Hematopoietic multipotent progenitor cell treated with erythropoietin and hydrocortisone succinate and interleukin-3 and kit ligand, for 8 days (in vitro differentiated cells): Measurements from ENCODE around the gene RPL36.

Experiments used
- DNase-seq: peaks from one replicate; pipeline ENCODE4 v3.0.0-alpha.2; 2015

Gene RPL36

DNA sequence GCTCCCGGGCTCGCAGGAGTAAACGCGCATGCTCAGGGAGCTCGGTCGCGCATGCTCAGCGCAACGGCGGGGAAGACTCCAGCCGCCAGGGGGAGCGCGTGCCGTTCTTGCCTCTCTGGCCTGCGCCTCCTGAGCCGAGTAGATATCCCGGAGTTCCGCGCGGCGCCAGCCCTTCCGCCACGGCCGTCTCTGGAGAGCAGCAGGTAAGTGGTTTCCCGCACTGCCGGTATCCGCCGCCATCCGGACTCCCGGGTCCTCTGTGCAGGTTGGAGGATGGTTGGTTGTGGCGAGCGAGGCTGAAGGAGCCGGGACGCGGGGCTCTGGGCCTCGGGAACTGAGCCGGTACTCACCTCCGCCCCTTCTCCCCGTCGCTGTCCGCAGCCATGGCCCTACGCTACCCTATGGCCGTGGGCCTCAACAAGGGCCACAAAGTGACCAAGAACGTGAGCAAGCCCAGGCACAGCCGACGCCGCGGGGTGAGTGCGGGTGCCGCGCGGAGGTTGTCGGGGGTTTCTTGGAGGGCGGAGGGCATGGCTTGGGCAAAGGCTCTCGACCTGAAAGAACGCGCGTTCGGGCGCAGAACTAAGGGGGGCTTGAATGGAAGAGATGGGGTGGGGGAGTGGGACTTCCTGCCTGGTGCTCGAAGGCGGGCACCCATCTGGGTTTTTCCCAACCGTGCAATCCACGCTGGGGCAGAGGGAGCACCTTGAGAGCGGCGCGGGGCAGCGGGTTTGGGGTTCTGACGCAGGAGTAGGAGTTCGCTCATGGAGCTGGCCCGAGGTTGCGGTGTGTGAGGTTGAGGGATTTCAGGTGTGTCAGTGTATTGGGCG is at the start of gene RPL36:
Gene RPL36, plus strand, starts transcription at position 171 of the 830 bp plus-strand sequence. Its CDS starts 213 bp downstream, at position 384.
- peak; percentile 96 for DNase-seq

DNA sequence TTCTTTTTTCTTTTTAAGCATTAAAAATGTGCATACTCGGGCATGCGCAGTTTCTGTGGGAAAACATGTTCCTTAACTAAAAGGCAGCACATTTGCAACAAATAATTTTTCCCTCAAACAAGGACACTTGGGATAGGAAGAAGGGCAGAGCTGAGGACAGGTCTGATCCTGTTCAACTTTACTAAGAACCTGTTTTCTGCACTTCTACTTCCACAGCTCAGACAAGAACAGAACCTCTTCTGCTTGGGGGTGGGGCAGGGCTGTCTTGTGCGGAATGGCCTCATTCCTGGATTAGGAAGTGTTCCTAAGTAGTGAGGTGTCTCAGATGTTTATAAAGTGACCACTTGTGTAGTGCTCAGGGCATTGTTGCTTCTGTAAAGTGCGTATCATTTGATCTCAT is 48.9 kb upstream of the RPL36 start:
- no peak for DNase-seq

DNA sequence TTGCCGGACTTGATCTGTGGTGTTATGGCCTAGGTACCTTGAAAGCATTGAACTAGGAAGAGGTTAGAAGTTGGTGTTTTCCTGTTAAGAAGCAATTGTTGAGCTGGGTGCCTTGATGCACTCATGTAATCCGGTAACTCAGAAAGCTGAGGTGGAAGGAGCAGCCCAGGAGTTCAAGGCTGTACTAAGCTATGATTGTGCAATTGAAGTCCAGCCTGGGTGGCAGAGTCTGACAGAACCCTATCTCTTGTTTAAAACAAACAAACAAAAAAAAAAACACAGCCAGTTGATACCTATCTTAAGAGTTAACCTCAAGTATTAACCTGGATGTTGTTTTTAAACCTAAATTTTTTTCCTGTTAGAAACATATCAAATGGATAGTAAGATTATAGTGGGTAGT is 47.9 kb upstream of the RPL36 start:
- DNase-seq = no peak

DNA sequence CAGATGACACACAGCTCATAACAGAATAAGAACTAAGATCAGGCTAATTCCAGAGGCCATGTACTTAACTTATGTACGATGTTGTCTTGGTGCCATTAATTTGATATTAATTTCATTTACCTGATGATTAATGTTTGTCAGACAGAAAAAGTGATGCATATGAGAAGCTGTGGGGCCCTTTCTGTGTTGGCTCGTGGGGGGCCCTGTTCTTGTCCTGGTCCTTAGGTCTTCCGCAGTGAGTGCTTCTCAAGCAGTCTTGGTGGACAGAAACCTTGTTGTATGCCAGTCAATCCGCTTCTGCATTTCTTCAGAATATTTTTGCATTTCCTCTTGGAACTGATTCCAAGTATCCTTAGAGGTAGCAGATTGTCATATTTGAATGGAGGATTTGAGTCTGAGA is 47.0 kb upstream of the RPL36 start:
- DNase-seq = no peak

DNA sequence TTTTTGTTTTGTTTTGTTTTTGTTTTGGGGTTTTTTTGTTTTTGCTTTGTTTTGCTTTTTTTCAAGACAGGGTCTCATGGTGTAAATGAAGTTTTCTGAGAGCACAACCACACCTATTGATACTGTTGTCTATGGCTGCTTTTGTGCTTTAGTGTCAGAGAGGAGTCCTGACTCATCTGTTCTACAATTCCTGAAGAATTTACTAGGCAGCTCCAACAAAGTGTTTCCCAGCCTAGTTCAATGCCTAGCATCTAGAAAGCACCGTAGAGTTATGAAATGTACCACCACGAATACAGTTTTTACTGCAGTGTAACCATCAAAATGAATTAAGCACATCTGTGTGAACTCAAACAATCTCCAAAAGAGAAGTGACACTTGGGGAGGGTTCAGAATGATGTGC is 46.1 kb upstream of the RPL36 start:
- DNase-seq = no peak

DNA sequence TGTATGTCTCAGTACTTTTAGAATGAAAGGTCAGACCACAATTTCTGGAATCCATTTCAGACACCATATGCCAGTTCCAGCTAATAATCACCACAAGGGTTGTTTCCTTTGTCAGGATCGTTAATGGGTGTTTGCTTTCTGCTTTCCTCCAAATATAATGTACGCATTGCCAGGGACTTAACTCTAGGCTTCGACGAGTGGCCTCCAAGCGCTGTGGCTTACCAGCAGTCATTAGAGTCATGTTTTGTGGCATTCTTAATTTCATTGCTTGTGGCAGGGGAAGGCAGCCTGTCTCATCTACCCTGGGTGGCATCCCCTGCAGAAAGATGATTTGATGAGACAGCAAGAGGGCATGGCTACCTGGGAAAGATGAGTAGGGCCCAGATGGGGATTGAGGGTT is 44.7 kb upstream of the RPL36 start:
- no peak for DNase-seq

DNA sequence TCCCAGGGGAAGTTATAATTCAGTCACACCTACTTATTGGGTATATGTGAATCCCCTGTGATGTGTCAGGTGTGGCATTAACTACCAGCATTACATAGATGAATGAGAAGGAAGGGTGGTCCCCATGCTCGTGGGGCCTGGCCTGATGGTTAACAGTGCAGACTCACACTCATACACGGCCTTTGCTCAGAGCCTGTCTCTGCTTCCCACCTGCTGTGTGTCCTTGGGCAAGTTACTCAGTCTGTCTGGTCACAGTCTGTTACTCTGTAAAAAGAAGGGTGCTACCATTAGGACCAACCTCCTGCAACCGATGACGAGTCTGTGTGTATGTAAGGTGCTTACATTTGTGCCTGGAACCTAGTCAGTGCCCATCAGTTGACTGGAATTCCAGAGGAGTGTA is 43.4 kb upstream of the RPL36 start:
- no peak for DNase-seq

DNA sequence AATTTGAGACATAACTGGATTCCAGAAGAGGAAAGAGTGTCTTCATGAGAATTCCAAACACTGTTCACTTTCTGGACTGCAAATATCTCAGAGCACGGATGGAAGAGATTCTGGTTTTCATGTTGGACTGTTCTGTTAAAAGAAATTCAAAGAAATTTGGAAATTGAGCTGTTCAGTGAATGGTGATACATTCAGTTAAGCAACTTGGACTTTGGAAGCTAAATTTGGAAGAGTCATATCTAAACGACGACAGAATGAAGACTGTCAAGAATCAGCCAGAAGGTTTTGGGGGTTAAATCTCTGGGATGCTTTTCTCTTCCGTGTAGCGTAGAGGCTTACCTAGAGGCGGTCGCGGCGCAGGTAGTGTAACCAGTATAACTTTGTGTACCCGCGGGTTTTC is 41.6 kb upstream of the RPL36 start:
- no peak for DNase-seq

DNA sequence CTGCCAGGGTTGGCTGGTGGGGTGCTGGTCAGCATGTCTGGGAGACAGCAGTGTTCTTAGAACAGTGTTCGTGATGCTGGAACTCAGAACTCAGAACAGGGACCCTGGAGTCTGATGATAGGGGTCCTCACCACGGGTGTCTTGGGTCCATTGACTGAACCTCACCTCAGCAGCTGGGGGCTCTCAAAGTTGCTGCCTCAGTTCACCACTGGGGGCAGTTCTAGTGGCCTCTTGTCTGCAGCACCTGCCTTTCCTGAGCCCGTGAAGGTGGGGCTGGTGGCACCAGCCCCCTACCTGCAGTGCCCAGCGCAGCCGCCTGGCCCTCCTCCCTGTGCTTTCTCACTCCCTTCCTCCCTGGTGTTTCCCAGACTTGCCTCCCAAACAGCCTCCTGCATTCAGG is 38.7 kb upstream of the RPL36 start:
- DNase-seq = no peak

DNA sequence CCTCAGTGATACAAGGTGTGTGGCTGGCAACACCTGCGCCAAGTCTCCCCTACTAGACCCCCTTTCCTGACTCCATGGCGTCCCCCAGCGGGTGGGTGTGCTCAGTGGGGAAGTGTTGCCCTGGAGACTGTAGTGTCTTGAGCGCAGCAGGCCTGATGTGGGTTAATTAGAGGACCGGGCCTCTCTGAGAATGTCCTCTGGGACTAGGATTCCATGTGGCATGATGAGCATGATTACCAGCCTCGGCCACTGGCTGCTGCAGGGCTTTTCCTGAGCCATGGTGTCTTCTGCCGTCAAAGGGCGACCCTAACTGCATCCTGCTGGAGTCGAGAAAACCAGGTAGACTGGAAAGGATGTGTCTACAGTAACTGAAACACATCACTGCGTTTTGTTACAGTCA is 37.8 kb upstream of the RPL36 start:
- DNase-seq = no peak

DNA sequence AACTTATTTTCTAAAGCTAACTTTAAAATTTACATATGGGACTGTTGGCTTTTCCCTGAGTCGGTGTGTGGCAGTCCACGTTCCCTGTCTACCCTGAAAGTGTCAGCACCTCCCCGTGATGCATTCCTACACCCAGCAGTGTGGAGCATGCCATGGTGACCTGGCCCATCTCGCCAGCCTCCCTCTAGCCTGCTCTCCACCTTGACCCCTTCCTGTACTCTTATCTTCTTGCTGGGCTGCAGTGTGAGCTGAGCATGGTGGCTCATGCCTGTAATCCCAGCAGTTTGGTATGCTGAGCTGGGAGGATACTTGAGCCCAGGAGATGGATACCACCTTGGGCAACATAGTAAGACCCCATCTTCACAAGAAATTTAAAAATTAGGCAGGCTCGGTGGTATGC is 35.2 kb upstream of the RPL36 start:
- DNase-seq = no peak

DNA sequence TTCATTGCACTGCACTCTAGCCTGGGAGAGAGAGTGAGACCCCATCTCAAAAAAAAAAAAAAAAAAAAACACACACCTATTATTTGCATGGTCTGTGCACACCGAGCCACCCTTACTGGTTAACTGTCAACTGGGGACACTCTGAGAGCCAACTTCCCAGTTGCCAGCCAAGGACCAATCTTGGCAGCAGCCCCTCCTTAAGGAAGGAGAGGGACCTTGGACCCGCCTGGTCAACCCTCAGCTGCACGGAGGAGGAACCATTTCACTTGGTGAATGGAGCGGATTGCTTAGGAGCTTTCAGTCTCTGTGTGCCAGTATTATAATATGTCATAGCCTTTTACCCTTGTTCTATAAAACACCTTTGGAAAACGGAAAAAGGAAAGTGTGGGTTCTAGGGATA is 34.7 kb upstream of the RPL36 start:
- DNase-seq = no peak

DNA sequence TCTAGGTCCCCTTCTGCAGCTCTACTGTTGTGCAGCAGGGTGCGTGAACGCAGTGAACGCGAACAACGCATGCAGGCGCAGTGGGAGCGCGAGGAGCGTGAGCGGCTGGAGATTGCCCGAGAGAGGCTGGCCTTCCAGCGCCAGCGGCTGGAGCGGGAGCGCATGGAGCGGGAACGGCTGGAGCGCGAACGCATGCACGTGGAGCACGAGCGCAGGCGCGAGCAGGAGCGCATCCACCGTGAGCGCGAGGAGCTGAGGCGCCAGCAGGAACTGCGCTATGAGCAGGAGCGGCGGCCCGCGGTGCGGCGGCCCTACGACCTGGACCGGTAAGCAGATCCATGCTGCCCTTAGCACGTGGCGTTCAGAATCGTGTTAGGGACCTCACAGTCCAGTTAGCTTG is 28.6 kb upstream of the RPL36 start:
- no peak for DNase-seq

DNA sequence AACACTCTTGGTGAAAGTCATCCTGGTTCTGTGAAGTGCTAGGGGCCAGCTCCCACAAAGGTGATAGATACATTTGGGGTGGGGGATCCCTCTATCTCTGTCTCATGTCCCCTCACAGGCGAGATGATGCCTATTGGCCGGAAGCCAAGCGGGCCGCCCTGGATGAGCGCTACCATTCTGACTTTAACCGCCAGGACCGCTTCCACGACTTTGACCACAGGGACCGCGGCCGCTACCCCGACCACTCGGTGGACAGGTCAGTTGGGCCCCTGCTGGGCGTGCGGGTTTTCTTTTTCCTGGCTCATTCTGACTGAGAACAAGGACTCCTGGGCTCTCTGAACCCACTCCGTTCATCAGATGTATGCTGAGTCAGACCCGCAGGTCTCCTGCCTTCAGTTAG is 26.2 kb upstream of the RPL36 start:
- DNase-seq = no peak

DNA sequence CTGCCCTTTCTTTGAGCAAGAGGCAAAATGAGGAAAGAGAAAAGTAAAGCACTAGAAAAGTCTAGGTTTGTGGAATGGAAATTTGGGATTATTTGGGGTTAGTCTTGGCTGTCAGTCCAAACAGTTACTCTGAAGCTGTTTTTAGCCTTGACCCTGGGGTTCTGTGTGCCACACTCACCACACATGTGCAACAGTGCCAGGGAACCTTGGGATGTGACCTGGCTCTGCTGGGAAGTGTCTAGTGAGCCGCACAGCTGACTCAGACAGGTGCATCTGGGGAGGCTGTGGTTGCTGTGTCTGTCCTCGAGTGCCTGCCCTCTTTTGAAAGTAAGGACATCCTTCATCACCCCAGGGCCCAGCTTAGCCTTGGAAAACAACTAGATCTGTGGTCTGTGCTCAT is 25.6 kb upstream of the RPL36 start:
- DNase-seq = no peak

DNA sequence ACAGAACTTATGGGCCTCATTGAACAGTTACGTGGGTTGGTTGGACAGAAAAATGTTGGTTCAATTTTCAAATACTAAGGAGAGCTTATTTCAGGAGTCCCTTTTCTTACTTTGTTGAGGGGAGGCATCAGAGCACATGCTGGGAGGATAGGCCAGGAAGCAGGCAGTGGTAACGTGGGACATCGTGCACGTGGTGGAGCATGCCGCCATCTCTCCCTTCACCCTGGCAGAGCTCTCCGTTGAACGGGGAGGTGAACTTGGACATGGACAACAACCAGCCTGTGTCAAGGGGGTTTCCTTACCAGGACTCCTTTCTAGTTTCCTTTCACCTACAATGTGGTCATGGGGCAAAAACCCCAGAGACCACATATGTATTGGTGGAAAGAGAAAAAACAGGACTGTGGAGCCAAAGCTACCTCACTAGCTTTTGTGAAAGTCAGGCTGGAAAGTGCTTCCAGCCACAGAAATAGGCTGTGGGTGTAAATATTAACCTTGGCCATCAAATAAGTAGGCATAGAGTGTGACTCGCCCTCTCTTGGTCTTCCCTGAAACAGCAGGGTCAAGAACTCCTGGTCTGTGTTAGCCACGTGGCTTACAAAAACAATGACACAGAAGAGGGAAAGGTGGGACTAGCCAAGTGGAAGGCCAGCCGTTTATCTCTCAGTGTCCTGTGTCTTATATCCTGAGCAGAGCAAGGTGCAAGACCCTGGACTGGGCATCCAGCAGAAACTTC is 24.1 kb upstream of the RPL36 start:
- no peak for DNase-seq

DNA sequence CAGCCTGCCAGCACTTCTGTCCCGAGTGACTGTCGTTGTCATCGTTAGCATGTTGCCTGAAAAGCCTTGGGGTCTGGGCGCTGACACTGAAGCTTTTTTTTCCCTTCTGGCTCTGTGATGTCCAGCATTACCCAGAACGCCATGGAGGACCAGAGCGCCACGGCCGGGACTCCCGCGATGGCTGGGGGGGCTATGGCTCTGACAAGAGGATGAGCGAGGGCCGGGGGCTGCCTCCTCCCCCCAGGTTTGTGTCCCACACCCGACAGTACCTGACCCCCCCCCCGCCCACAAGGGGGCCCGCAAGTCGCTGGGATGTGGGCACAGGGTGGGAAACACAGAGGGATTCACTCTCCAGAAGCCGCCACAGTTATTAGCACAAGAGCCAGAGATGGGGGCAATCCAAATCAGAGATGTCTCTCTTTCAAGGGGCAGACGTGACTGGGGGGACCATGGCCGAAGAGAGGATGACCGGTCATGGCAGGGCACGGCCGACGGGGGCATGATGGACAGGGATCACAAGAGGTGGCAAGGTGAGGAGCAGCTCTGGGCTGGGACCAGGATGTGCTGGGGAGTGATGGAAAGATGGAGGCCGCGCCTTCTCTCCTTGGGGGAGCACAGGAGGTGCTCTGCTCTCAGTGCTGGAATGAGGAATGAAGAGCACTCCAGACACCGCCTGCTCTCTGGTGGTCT is 23.0 kb upstream of the RPL36 start:
- no peak for DNase-seq

DNA sequence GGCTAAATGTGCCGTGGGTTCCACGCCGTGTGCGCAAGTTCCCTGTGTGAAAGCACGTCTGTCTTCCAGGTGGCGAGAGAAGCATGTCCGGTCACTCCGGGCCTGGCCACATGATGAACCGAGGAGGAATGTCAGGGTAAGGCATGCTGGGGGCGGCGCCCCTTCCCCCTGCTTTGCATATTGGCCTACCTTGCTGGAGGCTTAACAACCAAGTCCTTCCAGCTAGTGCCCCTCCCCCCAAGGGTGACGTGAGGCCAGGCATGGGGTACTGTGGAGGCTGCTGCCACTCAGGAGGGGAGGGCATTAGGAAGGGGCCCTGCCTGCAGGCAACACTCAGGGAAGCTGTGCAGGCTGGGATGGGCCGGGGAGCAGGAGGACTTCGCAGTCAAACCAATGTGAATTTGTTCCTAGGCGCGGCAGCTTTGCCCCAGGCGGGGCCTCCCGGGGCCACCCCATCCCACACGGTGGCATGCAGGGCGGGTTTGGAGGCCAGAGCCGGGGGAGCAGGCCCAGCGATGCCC is 22.3 kb upstream of the RPL36 start:
- no peak for DNase-seq

DNA sequence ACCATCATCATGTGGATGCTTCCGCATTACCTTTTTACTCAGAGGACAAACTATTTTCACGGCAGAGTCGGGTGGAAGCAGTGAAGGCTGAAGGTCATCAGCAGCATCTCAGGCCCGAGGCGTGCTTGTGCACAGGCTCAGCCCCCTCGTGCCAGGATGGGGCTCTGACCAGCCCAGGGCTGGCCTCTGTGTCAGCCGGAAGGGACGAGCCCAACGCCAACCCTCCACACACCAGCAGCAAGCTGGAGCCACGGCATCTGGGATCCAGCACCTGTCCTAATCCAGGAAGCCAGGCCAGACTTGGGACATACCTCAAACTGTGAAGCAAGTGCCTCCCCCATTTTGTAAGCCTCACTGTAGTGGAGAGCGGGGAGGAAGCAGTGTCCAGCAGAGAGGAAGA is 20.9 kb upstream of the RPL36 start:
- DNase-seq = no peak

DNA sequence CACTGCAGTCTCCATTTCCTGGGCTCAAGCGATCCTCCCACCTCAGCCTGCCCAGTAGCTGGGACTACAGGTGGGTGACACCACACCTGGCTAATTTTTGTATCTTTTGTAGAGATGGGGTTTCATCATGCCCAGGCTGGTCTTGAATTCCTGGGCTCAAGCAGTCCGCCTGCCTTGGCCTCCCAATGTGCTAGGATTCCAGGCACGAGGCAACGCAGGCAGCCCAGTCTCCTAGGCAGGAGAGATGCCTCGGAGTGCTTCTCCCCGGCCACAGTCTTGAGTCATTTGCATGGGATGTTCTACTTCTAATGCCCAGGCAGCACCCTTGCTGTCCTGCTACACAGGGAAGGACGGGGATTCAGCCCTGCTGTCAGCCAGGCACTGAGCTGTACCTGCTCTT is 18.5 kb upstream of the RPL36 start:
- no peak for DNase-seq

DNA sequence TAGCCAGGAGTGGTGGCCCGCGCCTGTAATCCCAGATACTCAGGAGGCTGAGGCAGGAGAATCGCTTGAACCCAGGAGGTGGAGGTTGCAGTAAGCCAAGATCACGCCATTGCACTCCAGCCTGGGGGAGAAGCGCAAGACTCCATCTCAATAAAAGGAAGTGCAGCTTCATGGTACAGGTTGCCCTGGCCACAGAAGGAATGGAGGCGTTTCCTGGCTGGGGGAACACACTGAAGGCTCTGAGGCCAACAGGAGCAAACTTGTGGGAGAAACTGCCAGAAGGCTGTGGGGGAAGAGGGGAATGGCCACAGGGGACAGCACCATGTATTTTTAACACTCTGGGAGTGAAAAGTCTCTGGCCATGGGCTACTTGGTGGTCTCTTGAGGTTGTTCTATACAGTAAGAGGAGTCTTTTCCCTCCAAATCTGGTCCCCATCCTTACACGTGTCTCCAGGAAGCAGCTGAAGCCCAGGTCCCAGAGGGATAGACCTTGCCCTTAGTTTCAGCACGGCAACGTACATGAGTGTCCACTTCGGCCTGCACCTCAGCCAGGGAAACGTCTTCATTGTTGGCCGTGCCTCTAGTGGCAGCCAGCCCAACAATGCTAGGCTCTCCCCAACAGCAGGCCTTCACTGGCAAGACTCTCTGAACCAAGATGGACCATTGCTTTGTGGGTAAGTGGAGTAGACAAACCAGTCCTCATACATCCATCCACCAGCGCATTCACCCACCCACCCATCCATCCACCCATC is 17.2 kb upstream of the RPL36 start:
- no peak for DNase-seq

DNA sequence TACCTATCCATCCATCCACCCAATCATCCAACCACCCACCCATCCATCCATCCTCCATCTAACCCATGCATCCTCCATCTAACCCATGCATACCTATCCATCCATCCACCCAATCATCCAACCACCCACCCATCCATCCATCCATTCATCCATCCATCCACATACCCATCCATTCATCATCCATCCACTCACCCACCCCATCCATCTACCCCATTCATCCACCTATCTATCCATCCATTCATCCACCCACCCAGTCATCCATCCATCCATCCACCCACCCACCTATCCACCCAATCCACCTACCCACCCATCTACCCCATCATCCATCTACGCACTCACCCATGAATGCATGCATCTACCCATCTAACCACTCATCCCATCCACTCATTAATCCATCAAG is 16.3 kb upstream of the RPL36 start:
- no peak for DNase-seq

DNA sequence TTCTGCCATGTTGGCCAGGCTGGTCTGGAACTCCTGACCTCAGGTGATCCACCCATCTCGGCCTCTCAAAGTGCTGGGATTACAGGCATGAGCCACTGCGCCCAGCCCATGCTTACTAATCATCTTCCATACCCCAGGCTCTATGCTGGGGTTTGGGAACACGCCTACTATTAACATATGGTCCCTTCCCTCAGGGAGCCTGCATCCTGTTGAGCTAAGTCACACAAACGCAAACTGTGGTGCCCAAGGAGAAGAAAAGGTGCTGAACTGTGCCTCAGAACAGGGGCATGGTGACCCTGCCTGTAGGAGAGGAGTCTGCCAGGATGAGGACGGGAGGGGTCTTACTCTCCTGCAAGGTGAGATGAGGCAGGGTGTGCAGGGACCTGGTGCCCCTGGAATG is 15.4 kb upstream of the RPL36 start:
- no peak for DNase-seq
